Measurements from ENCODE around the gene TRAPPC10. TPM values are rescaled to one million over a fixed set of nuclear protein-coding genes. Genes with fewer than 3 reads are reported as not detected.

The TRAPPC10 gene
- total and polyA plus RNA-seq, 2 experiments from 2014 or later, result 12.9 to 16.6 TPM

DNA sequence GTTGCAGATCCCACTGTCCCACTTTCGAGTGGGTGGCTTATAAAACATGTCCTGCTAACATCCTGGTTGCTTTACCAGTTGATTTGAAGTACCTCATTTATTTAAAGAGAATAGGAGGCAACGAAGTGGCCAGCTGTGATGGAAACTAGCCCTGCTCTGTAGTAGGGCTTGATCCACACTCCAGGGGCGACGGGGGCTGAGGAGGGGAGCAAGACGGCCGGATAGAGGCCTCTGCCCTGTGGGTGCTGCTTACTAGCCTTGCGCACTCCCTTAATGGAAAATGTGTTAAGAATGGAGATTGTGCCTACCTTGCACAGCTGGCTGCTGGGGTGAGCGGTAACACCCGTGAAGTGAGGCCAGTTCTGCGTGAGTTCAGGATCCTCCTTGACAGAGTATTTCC lies 54.0 kb downstream of the TRAPPC10 start:
- H3K79me2 ChIP-seq, result peaks cover 15% of the 10 kb centered on the region
- no peaks in the 10 kb centered on the region for H3K4me1 ChIP-seq (ENCODE audit: insufficient read depth)
- H3K9me3 ChIP-seq (ENCODE audit: low read depth), result no peaks in the 10 kb centered on the region
- H3K27ac ChIP-seq, result peak overlapping the region; percentile 1
- H2AFZ ChIP-seq, result no peak overlapping the region
- no peaks in the 10 kb centered on the region for H4K20me1 ChIP-seq (ENCODE audit: insufficient read depth, poor library complexity, severe bottlenecking)
- no peaks in the 10 kb centered on the region for H3K9me2 ChIP-seq (replicated peaks; ENCODE audit: insufficient read depth)
- H3K4me3 ChIP-seq, result no peak overlapping the region
- no peak for DNase-seq (ENCODE audit: low spot score)
- H3K27me3 ChIP-seq, result no peaks in the 10 kb centered on the region
- no peak overlapping the region for H3K4me2 ChIP-seq
- TF ChIP-seq, protein P1, sequence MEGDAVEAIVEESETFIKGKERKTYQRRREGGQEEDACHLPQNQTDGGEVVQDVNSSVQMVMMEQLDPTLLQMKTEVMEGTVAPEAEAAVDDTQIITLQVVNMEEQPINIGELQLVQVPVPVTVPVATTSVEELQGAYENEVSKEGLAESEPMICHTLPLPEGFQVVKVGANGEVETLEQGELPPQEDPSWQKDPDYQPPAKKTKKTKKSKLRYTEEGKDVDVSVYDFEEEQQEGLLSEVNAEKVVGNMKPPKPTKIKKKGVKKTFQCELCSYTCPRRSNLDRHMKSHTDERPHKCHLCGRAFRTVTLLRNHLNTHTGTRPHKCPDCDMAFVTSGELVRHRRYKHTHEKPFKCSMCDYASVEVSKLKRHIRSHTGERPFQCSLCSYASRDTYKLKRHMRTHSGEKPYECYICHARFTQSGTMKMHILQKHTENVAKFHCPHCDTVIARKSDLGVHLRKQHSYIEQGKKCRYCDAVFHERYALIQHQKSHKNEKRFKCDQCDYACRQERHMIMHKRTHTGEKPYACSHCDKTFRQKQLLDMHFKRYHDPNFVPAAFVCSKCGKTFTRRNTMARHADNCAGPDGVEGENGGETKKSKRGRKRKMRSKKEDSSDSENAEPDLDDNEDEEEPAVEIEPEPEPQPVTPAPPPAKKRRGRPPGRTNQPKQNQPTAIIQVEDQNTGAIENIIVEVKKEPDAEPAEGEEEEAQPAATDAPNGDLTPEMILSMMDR (IDR thresholded peaks at IDR 0.05; ENCODE audit: poor library complexity), result no peak
- no peak for TF ChIP-seq EZH2phosphoT487 (IDR thresholded peaks at IDR 0.05; ENCODE audit: low read depth, severe bottlenecking, unreplicated experiment)
- TF ChIP-seq EZH2 (IDR thresholded peaks at IDR 0.05; ENCODE audit: borderline replicate concordance), result no peak
- H3K36me3 ChIP-seq (replicated peaks; ENCODE audit: insufficient read depth, low read depth), result no peaks in the 10 kb centered on the region
- WGBS (ENCODE audit: low lambda C conversion rate, missing lambda C conversion rate), result 95% methylated on average over 10 of the region's 10 CpGs

DNA sequence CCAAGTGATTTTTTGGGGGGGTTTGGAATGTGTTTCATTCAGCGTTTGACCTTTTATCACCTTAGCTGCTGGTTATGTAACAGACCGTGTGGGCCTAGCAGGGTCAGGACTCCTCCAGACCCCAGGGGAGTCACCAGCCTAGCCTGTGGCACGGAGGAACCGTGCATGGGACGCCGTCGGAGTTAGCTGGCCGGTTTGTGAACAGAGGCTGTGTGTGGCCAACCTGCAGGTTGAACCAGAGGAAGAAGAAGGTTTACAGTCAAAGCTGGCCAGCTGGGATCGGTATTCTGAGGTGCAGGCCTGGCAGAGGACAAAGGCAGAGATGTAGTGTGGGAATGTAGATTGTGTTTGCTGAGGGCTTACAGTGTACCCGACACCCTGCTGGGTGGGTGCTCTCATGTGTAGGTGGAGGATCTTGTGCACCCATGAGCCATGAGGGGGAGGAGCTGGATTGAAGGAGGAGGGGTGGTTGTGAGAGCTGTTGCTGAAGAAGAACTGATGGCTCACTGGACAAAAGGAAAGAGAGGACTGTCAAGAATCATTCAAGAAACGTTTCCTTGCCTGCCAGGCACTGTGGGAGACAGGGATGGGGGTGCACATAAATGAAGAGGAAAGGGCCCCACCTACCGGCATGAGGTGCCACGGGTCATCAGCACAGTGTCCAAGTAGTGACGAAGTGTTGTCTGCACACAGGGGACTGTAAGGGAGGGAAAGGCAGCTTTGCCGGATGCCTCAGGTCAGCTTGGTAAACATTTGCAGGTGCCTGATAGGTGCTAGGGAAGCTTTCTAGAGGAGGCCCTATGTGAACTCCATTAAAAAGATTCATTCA lies 55.1 kb downstream of the TRAPPC10 start:
- Histone ChIP-seq H3K9me3 (ENCODE audit: low read depth) (no peaks in the 10 kb centered on the region), H2AFZ (no peak overlapping the region), H3K4me3 (no peak overlapping the region), H3K4me1 (ENCODE audit: insufficient read depth) (no peaks in the 10 kb centered on the region), H4K20me1 (ENCODE audit: insufficient read depth, poor library complexity, severe bottlenecking) (no peaks in the 10 kb centered on the region), H3K4me2 (no peak overlapping the region), H3K27ac (peak overlapping the region; percentile 68), H3K27me3 (no peaks in the 10 kb centered on the region), H3K36me3 (replicated peaks; ENCODE audit: insufficient read depth, low read depth) (no peaks in the 10 kb centered on the region), H3K9me2 (replicated peaks; ENCODE audit: insufficient read depth) (no peaks in the 10 kb centered on the region), H3K79me2 (peaks cover 15% of the 10 kb centered on the region)
- TF ChIP-seq, protein P1 (IDR thresholded peaks at IDR 0.05; ENCODE audit: poor library complexity), result no peak
- TF ChIP-seq EZH2 (IDR thresholded peaks at IDR 0.05; ENCODE audit: borderline replicate concordance), result no peak
- TF ChIP-seq EZH2phosphoT487 (IDR thresholded peaks at IDR 0.05; ENCODE audit: low read depth, severe bottlenecking, unreplicated experiment), result no peak
- 73% methylated on average over 15 of the region's 15 CpGs for WGBS (ENCODE audit: low lambda C conversion rate, missing lambda C conversion rate)
- DNase-seq (ENCODE audit: low spot score), result peak; percentile 45

DNA sequence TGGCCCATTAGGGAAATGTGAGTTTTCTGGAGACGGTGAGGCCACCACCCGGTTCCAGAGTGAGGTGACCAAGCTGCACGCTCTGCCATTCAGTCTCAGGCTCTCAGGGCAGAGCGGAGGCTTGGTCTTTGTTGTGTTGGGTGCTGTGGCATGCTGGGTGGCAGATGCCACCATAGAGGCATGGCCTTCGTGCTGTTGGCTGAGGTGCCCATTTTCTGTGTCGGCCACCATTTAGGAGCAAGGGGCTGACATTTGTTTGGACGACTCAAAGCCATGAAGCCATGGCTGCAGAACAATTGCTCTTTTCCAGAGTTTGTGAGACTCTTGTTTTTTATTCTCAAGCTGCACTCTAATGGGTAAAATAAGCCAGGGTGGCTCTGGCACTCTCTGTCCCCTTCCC lies 58.3 kb downstream of the TRAPPC10 start:
- H3K27ac ChIP-seq, result no peak overlapping the region
- no peak for DNase-seq (ENCODE audit: low spot score)
- no peaks in the 10 kb centered on the region for H3K4me1 ChIP-seq (ENCODE audit: insufficient read depth)
- no peak overlapping the region for H3K4me2 ChIP-seq
- no peaks in the 10 kb centered on the region for H3K9me2 ChIP-seq (replicated peaks; ENCODE audit: insufficient read depth)
- H3K4me3 ChIP-seq, result no peak overlapping the region
- no peak for TF ChIP-seq EZH2 (IDR thresholded peaks at IDR 0.05; ENCODE audit: borderline replicate concordance)
- TF ChIP-seq, protein P1 (IDR thresholded peaks at IDR 0.05; ENCODE audit: poor library complexity), result no peak
- no peak for TF ChIP-seq EZH2phosphoT487 (IDR thresholded peaks at IDR 0.05; ENCODE audit: low read depth, severe bottlenecking, unreplicated experiment)
- peaks cover 15% of the 10 kb centered on the region for H3K79me2 ChIP-seq
- no peaks in the 10 kb centered on the region for H3K9me3 ChIP-seq (ENCODE audit: low read depth)
- WGBS (ENCODE audit: low lambda C conversion rate, missing lambda C conversion rate), result 98% methylated on average over 7 of the region's 7 CpGs
- H4K20me1 ChIP-seq (ENCODE audit: insufficient read depth, poor library complexity, severe bottlenecking), result no peaks in the 10 kb centered on the region
- no peaks in the 10 kb centered on the region for H3K27me3 ChIP-seq
- H3K36me3 ChIP-seq (replicated peaks; ENCODE audit: insufficient read depth, low read depth), result no peaks in the 10 kb centered on the region
- H2AFZ ChIP-seq, result no peak overlapping the region

Measured in hepatocyte (in vitro differentiated cells).